H1 (cell line): ENCODE results near the gene C1orf174. TPM values are rescaled to one million over a fixed set of nuclear protein-coding genes. Genes with fewer than 3 reads are reported as not detected.

ENCODE experiments used
- BRCA1 ChIP-seq: IDR thresholded peaks from 2 replicates; pipeline ENCODE4 v1.6.1; 2012; ENCODE audit warnings: low read depth, low read length, improper control_type of control experiment
- CTCF ChIP-seq, 3 experiments: IDR thresholded peaks; 1 replicate in 2 of 3; 2 replicates in 1 of 3; pipeline versions ENCODE4 v1.5.1 to v1.6.1; 2011; ENCODE audit warnings: low read length in 3 of 3, mild to moderate bottlenecking in 3 of 3, inconsistent platforms in 2 of 3, low read depth in 1 of 3, moderate library complexity in 1 of 3; ENCODE audit not compliant: insufficient read depth in 1 of 3; ENCODE audit errors: control extremely low read depth in 1 of 3
- RNF2 ChIP-seq: fragments of 200-900, 300-1000 bp; sonication (generic); IDR thresholded peaks from 2 replicates; pipeline ENCODE4 v1.7.1; 2016; ENCODE audit warnings: borderline replicate concordance, low read depth, mild to moderate bottlenecking, antibody characterized with exemption, low read length; ENCODE audit not compliant: poor library complexity, severe bottlenecking; ENCODE audit errors: missing control alignments
- SP1 ChIP-seq: IDR thresholded peaks from 2 replicates; pipeline ENCODE4 v1.6.1; 2011; ENCODE audit warnings: low read depth, low read length
- TAF7 ChIP-seq: optimal IDR thresholded peaks from 2 replicates; pipeline ENCODE3; 2011; ENCODE audit warnings: low read depth, mild to moderate bottlenecking, inconsistent platforms, low read length, moderate library complexity, borderline replicate concordance
- polyA plus RNA-seq, 7 experiments: library from polyadenylated mRNA; depleted of rRNA in 3 of 7; stranded (reverse) in 5 of 7; unstranded in 2 of 7; fragments of >200 nt in 5 of 7; fragments of 200-250 nt in 2 of 7; gene quantifications; 1 replicate in 5 of 7; 2 replicates in 1 of 7; 4 replicates in 1 of 7; pipeline versions ENCODE4 v1.2.1 to v1.2.3, GENCODE V29; 2011 to 2013; ENCODE audit warnings: missing spikeins in 2 of 7, mixed read lengths in 2 of 7
- total RNA-seq: library from RNA; stranded (reverse); fragmentation: NEBNext Ultra II Directional; extraction: Animal tissue kit (Norgen Biotek cat#: 25700); gene quantifications from 2 replicates; pipeline ENCODE4 v1.2.1, GENCODE V29; 2021

Gene C1orf174
- total and polyA plus RNA-seq, 2 of the 8 experiments (the other 6 are each of a cell fraction or from before 2014, with no cell fraction given), result 28.4 to 32.4 TPM

GRCh38 chr1:3912809-3913685 is 13.0 kb upstream of the C1orf174 start (continued):
- no peak for TF ChIP-seq TAF7
- TF ChIP-seq CTCF (IDR thresholded peaks at IDR 0.05; ENCODE audit: control extremely low read depth in 1 of 3, insufficient read depth in 1 of 3, low read depth in 1 of 3, low read length in 3 of 3), result peak in 2 of 3 experiments; percentile 22 to 34; a peak in 2 of 4 replicates
- TF ChIP-seq BRCA1, result no peak
- no peak for TF ChIP-seq SP1
- no peak for TF ChIP-seq RNF2
- TF ChIP-seq, all 59 proteins: peak for 2
